HuH-7.5 (cell line): ENCODE results near the gene NMNAT3.
A peak's percentile ranks its signal among the peaks of the same experiment; 100 is the strongest.

Source experiments
- DNase-seq: peaks from one replicate; pipeline ENCODE4 v3.0.0; 2011; ENCODE audit warnings: low spot score

The NMNAT3 gene

GRCh38 chr3:139541532-139542288 is 136.1 kb downstream of the NMNAT3 start:
- no peak for DNase-seq

DNA sequence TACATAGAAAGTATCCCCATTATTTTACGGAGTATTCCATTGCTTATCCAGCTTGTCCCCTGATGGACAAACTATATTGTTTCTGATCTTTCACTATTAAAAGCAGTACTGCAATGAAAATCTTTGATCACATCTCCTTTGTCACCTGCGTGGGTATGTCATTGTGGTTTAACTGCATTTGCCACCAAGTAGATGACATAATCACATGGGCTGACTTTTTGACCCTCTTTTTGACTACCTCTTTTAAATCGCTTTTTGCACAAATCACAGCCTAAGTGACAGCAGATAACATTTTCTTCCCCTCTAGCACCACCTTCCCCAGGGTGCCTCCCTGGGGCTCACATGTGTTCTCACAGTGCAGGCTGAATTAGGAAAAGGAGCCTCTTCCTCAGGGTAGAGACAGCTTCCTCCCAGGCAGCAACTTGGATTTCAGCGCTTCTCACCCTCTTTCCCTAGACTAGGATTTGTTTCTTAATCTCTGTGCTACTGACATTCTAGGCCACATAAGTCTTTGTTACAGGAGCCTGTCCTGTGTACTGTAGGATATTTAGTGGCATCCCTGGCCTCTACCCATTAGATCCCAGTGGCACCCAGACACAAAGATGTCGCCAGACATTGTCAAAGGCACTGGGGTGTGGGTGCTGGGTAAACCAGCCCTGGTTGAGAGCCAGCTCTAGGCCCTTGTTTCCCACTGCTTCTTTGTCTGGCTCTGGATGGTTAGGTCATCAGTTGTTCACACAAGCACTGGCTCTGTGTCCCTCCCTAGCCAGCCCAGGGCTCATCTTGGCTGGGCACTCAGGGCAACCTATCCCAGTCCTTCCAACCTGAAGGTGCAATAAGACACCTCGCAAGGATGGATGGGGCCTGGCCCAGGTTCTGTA is 136.9 kb downstream of the NMNAT3 start:
- no peak for DNase-seq

- no peak for DNase-seq
Observed at GRCh38 chr3:139538733-139539132, 139.0 kb downstream of the NMNAT3 start.

- DNase-seq, result no peak
Observed at GRCh38 chr3:139537795-139538621, 139.8 kb downstream of the NMNAT3 start.

DNA sequence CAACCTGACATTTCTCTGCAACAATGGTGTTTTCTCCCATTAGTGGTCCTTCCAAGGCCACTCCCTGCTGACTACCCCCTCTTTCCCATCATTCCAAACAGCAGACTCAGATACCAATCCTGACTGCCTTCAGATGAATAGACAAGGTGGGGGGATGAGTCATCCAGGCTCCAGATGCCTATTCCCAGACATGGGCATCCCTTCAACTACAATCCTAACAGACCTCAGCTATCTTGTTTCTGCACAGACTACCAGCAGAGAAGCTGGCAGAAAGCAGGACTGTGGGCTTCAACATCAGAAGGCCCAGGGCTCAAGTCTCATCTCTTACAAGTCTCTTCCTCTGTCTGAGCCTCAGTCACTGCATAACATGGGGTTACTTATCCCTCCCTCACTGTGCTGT is 140.4 kb downstream of the NMNAT3 start:
- no peak for DNase-seq

- DNase-seq, result peak; percentile 45
Observed at GRCh38 chr3:139534992-139535879, 142.5 kb downstream of the NMNAT3 start.

DNA sequence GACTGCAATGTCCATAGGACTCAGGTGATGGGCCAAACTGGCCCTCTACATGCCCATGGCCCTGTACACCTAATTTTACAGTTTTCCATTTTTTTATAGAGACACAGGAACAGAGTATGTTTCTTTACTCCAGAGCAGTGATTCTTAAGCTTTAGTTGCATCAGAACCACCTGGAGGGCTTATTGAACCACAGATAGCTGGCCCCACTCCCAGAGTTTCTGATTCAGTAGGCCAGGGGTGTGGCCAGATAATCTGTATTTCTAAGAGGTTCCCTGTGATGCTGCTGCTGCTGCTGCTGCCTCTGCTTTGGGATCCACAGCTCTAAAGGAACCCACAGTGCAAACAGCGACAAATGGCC is 143.3 kb downstream of the NMNAT3 start:
- DNase-seq, result no peak

GRCh38 chr3:139533781-139534454 is 143.9 kb downstream of the NMNAT3 start:
- DNase-seq, result no peak

GRCh38 chr3:139532976-139533375 is 144.8 kb downstream of the NMNAT3 start:
- DNase-seq, result no peak

DNA sequence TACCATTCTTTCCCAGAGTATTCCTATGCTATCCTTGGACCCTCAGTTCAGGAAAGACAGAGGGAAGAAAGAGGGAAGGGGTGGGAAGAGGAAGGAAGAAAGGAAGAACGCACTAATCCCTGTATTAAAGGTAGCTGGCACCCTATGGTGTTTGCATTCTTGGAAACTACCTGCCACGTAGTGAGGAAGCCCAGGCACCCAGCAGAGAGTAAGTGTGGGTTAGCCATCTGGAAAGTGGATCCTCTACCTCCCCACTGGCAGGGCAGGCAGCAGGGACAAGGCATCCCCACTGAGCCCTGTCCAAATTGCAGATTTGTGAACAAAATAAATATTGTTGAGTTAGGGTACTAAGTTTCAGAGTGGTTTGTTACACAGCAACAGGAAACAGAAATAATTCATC is 147.1 kb downstream of the NMNAT3 start:
- no peak for DNase-seq

- DNase-seq, result no peak
Observed at GRCh38 chr3:139529662-139530061, 148.1 kb downstream of the NMNAT3 start.

- no peak for DNase-seq
Observed at GRCh38 chr3:139528924-139529323, 148.8 kb downstream of the NMNAT3 start.

GRCh38 chr3:139528281-139528680 is 149.5 kb downstream of the NMNAT3 start:
- DNase-seq, result no peak

DNA sequence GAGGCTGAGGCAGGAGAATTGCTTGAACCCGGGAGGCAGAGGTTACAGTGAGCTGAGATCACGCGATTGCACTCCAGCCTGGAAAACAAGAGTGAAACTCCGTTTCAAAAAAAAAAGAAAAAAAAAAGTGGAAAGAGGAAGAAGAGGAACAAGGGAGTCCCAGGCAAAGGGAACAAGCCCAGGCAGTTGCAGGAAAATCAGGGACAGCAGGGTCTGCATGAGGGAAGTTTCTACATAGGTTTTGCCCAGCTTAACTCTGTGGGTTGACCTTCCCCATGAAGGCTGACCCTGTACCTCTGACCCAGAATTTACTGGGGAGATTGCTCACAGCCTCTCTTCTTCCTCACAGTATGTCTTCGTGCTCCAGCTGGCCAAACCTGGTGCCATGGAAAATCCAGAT is 150.5 kb downstream of the NMNAT3 start:
- DNase-seq, result no peak

DNA sequence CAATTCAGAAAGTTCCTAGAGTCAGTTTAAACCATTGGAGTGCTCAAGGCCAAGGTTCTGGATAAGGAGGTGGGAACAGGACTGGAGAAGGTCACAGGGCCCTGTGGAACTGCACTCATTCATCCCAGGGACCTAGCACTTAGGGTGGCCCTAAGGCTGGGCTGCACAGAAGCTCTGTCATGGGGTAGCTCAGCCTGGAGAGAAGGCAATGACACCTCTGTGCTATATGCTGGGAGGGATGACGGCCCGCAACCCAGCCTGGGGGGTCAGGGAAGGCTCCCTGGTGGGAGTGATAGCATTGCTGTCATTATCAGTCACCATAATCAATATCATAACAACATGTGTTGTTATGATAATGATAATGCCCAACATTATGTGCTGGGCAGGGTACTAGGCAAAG is 151.6 kb downstream of the NMNAT3 start:
- no peak for DNase-seq

GRCh38 chr3:139524841-139525636 is 152.7 kb downstream of the NMNAT3 start:
- DNase-seq, result no peak

- no peak for DNase-seq
Observed at GRCh38 chr3:139523718-139524117, 154.1 kb downstream of the NMNAT3 start.

DNA sequence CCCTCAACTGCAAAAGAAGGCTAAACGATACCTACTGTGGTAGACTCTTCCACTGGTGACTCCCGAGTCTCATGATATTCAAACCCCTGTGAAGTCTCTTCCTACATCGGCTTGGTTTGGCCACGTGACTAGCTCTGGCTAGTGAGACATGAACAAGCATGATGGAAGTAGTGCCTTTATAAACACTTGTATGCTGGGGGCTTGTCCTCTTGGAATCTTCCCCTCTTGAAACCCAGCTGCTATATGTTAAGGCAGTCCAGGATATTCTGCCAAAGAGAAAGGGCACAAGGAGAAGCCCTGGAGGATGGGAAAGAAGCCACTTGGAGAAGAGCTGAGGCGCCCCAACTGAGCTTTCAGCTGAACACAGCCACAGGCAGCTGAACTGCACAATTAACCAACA is 154.6 kb downstream of the NMNAT3 start:
- DNase-seq, result no peak

GRCh38 chr3:139522421-139522820 is 155.4 kb downstream of the NMNAT3 start:
- DNase-seq, result no peak

GRCh38 chr3:139521816-139522215 is 156.0 kb downstream of the NMNAT3 start:
- no peak for DNase-seq
